HG02623 (cell line): ENCODE results near the gene LY6G5B.

Source experiments
- ATAC-seq: cut with Tn5 transposase; IDR thresholded peaks from one replicate; pipeline ENCODE4 v1.9.1; 2021; ENCODE audit warnings: moderate library complexity; ENCODE audit not compliant: unreplicated experiment

The LY6G5B gene

GRCh38 chr6:31662124-31662723 is 7.6 kb upstream of the LY6G5B start:
- ATAC-seq: no peak

DNA sequence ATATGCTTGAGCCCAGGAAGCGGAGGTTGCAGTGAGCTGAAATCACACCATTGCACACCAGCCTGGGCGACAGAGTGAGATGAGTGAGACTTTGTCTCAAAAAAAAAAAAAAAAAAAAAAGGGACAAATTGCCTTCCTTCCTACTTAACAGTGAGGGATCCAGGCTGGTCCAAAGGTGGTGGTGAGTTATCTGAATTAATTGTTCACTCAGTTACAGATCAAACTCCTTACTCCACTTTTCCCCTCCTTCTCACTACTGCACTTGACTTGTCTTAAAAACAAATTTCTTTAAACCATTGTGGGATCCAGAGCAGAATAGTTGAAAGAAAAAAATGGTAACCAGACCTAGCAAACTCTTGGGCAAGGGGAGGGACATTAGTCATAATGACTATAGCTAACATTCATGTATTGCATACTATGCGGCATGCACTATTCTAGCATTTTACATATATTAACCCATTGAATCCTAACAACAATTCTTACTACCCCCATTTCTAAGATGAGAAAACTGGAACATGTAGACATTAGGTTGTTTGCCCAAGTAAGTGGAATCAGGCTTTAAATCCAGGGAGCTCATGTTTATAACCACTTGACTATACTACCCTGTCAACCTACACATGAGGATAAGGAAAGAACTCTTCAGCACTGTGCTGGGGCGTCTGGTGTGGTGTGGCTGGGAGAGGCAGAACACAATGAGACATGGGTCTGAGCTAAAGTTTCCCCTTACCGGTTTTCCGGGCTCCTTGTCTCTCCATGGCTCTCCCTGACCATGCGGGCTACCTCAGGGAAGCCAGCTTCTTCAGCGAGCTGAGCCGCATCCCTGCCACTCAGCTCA is 6.4 kb upstream of the LY6G5B start:
- no peak for ATAC-seq

GRCh38 chr6:31663961-31664789 is 5.6 kb upstream of the LY6G5B start:
- no peak for ATAC-seq

DNA sequence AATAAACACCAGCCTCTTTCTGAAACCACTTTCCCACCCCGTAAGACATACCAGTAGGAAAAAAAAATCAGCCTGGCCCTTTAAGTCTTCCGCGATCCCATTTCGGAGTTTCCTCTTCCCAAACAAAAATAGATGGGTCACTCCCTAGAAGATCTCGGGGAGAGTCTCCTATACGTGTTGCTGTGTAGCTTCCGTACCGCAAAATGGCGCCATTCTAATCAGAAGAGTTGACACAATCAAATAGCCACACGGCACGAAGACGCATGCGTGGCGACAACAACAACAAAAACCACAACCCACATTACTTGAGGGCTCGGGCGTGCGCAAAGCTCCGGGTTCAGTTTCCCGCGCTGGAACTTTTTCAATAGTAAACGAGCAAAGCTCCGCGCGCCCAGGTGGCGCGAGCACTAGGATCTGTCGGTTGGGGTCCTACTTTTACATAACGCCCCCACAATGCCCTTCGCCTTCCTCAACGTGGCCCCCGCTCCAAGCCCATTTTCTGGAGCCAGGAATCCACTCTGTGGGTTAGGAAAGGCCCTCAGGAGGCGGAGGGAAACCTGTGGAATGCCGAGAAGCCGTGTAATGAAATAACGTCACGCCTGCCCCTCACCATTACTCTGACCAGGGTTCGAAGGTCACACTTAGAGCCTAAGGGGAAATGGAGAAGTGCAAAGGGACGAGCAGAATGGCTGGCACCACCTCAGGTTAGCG is 4.8 kb upstream of the LY6G5B start, which contains the start of gene GPANK1:
TSS of gene GPANK1 (minus strand) at position 208 of the 711 bp plus-strand sequence. CDS start 519 bp downstream, outside the sequence.
- no peak for ATAC-seq

GRCh38 chr6:31665501-31666336 is 4.1 kb upstream of the LY6G5B start, which contains the start of gene CSNK2B:
CSNK2B (plus strand) TSS chr6:31666080; CDS start chr6:31666832, 752 bp downstream.
- ATAC-seq: peak; percentile 83

DNA sequence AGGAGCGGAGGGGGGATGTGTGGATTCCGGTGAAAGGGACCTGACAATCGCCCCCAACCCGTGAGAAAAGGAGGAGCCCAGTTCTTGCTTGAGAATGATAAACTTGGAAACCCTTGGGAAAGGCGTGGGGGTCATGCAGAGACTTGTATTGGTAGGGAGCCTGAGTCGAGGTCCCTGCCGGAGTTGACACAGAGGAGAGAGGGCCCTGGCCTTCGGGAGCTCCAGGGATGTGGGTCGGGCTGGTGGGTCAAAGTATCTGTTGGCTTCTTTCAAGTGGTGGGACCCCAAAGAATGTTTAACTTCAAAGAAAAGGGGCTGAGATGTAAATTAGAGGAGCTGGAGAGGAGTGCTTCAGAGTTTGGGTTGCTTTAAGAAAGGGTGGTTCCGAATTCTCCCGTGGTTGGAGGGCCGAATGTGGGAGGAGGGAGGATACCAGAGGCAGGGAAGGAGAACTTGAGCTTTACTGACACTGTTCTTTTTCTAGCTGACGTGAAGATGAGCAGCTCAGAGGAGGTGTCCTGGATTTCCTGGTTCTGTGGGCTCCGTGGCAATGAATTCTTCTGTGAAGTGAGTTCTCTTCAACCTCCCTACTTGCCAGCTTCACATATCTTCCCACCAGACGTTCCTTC is 3.3 kb upstream of the LY6G5B start:
- no peak for ATAC-seq

GRCh38 chr6:31676322-31676903 is 6.6 kb downstream of the LY6G5B start:
- ATAC-seq: no peak

- no peak for ATAC-seq
Measured at GRCh38 chr6:31676904-31677303, 7.1 kb downstream of the LY6G5B start.

DNA sequence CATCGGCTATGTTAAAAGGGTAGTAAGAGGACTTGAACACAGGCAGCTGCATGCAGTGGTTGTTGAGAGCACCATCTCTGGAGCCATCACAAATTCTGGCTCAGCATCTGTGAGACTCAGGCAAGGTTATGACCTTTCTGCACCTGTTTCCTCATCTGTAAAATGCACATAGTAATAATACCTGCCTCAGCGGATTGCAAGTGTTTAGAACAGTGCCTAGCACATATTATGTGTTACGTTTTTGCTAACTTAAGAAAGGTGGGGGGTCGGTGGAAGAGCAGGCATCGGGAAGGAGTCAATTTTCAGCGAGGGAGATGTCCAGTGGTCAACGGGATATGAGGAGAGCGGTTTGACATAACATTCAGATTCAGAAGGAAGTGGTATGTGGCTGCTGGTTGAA is 8.2 kb downstream of the LY6G5B start:
- ATAC-seq: no peak

DNA sequence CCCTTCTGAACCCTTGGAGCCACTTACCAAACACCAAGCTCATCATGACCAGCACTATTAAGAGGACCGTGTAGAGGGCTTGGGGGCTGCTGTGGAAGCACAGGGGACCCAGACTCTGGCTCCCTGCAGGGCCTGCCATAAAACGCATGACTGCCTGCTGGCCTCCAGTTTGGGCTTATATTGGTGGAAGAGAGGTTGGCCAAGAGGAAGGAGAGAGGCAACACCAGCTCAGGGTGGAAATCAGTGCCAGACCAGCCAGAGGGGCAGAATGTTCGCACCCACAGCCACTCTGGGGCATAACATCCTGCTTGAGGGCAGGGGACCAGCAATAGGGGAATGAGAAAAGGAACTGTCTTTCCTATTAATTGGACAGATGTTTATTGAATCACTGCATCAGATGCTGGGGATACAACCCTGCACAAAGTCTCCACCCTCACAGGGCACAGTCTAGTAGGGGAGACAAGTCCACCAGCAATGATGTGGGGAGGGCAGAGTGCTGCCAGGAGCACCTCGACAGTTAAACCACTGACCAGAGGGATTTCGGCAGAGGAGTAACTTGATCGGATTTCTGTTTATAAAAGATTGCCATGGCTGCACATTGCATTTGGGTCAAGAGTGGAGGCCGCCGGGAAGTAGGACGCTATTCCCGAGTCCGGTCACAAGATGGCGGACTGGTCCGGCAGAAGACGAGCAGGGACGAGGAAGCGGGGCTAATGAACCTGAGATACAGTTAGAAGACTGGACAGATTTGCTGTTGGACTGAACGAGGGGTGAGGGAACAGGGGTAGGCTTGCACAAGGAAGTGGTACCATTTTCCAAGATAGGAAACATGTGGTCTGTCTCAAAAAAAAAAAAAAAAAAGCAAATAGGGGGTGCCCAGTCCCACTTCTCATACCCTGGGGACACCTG is 10.7 kb downstream of the LY6G5B start, which contains the start of gene LY6G5C:
TSS of gene LY6G5C (minus strand) at position 842 of the 909 bp plus-strand sequence. CDS start at position 148, 694 bp downstream.
- no peak for ATAC-seq

GRCh38 chr6:31681135-31681671 is 11.4 kb downstream of the LY6G5B start:
- no peak for ATAC-seq

GRCh38 chr6:31683591-31683990 is 13.8 kb downstream of the LY6G5B start:
- no peak for ATAC-seq

DNA sequence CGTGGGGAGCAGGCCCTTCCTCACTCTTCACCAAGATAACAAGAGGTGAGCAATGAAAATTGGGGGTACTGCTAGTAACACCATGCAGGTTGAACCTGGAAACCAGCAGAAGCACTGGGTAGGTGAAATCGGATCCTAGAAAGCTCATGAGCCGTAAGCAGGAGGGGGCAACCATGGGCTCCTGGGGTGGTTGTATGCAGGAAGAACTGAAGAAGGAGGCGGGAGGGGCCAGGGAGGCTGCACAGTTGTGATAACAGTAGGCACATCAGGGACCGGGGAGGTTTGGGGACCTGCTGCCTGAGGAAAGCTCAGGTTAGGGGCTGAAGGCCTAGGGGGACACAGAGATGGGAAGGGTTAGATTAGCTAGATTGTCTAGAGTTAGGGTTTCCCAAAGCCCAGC is 16.7 kb downstream of the LY6G5B start:
- ATAC-seq: no peak

GRCh38 chr6:31687321-31687720 is 17.5 kb downstream of the LY6G5B start:
- ATAC-seq: no peak

DNA sequence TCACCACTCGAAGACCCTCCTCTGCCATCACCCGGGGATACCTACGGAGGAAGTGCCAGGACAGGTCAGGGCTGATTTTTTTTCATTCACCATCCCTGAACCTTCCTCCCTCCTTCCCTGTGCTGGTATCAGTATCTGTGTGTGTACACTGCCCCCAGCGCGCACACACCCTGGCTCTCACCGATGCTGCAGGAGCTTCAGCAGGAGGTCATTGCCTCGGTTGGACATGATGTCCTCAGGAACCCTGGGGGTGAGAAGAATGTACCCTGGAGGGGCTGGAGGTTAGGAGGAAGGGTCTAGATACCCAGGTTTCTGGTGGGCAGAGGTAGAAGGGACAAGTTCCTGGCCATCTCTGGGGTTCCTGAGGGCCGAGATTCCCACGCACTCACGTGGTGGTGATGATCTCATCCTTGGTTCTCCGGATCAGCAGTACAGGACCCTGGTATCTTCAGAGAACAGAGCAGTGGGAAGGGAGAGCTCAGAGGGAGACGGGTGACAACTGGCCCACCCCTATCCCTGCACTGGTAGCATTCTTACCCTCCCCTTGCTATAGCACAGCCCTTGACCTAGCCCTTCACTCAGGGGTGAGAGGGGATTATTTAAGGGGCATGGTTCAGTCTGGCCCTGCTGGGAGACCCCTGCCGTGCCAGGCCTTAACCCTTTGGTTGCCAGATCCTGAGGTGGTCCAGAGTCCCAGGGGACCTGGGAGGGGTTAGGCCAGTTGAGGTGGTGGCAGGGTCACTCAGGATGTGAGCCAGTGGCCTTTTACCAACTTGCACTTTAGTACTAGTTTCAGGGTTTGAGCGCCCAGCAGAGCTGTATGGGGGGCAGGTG is 18.3 kb downstream of the LY6G5B start:
- ATAC-seq: no peak

DNA sequence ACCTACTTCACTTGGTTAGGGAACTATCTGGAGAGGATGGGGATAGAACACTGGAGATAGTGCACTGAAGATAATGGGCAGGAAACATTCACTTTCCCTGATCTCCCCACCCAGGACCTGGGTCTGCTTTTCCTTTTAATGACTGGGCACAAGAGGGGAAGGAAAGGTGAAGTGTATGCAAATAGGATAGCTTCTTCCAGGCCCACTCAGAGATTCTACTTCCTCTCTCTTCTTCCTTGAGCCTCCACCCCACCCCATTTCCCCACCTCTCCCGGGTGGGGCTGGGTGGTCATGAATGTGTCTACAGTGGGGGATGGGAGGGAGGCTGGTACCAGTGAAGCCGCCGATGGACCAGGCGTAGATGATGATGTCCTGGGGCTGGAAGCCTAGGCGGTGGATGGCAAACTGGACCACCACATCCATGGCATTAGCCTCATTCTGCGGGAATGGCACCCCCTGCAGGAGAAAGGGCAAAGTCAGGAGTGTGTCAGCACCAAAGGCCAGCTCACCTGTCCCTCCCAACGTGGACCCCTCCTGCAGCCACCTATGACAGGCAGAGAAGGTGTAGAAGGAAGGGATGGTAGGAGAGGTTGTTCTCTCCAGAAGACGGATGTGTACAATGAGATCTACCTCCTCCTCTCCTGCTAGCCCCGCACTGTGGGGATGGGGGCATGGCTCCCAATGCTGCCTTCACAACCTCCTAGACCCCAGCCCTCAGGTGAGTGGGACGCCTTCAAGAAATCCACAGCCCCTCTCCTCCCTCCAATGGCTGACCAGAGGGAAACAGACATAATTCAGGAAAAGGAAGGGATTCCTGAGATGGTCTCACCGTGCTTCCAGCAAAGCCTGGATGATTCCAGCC is 19.7 kb downstream of the LY6G5B start:
- ATAC-seq: no peak
